Fibroblast of skin of left quadriceps (primary cell): Measurements from ENCODE around the gene OMP.
"Not testable (repeated sequence)": the region's sequence is repeated elsewhere in the genome, so short reads cannot be mapped to it uniquely, and the experiment has no call there.

Experiments used
- DNase-seq, 2 experiments: peaks; one replicate each; pipeline ENCODE4 v3.0.0-alpha.2; 2013; ENCODE audit warnings: low read depth in 2 of 2

OMP gene

GRCh38 chr11:77102246-77103210, at the start of gene OMP:
TSS of gene OMP (plus strand) at chr11:77102840. CDS start at chr11:77102840, 0 bp downstream.
- DNase-seq, result no peak

- DNase-seq, result no peak
These were observed 49.2 kb upstream of the OMP start for GRCh38 chr11:77053217-77054015.

GRCh38 chr11:77054084-77054483, 48.6 kb upstream of the OMP start:
- DNase-seq, result no peak

- DNase-seq, result no peak
These were observed 47.5 kb upstream of the OMP start for GRCh38 chr11:77055101-77055561.

GRCh38 chr11:77055913-77056312, 46.7 kb upstream of the OMP start:
- no peak for DNase-seq

- DNase-seq, result no peak
These were observed 45.7 kb upstream of the OMP start for GRCh38 chr11:77056814-77057402.

GRCh38 chr11:77057938-77058474, 44.6 kb upstream of the OMP start:
- DNase-seq, result no peak

- DNase-seq, result no peak
These were observed 43.7 kb upstream of the OMP start for GRCh38 chr11:77058900-77059299.

GRCh38 chr11:77059806-77060205, 42.8 kb upstream of the OMP start:
- no peak for DNase-seq

- DNase-seq, result no peak
These were observed 42.4 kb upstream of the OMP start for GRCh38 chr11:77060234-77060633.

GRCh38 chr11:77061258-77061657, 41.4 kb upstream of the OMP start:
- DNase-seq, result not testable (repeated sequence)

- DNase-seq, result no peak
These were observed 39.7 kb upstream of the OMP start for GRCh38 chr11:77062924-77063323.

- DNase-seq, result no peak
These were observed 39.2 kb upstream of the OMP start for GRCh38 chr11:77063407-77063806.

- DNase-seq, result no peak
These were observed 38.8 kb upstream of the OMP start for GRCh38 chr11:77063861-77064260.

GRCh38 chr11:77064648-77065217, 37.9 kb upstream of the OMP start:
- DNase-seq, result no peak

- peak; percentile 32 for DNase-seq
These were observed 36.8 kb upstream of the OMP start for GRCh38 chr11:77065878-77066228.

- DNase-seq, result peak; percentile 84 to 87
These were observed 36.2 kb upstream of the OMP start, which contains the start of gene CAPN5 for GRCh38 chr11:77066229-77067042. TSS of gene CAPN5 (plus strand) at chr11:77066971. CDS start at chr11:77084887, 17,916 bp downstream.

GRCh38 chr11:77067861-77068443, 34.7 kb upstream of the OMP start:
- no peak for DNase-seq

- DNase-seq, result no peak
These were observed 33.9 kb upstream of the OMP start for GRCh38 chr11:77068457-77069335.
